ENCODE results near the gene IREB2. TPM values are rescaled to one million over a fixed set of nuclear protein-coding genes. Genes with fewer than 3 reads are reported as not detected.

Gene IREB2
- total RNA-seq, 6 donors from 2014 or later = 26.8 to 51.3 (median 40.8) TPM

DNA sequence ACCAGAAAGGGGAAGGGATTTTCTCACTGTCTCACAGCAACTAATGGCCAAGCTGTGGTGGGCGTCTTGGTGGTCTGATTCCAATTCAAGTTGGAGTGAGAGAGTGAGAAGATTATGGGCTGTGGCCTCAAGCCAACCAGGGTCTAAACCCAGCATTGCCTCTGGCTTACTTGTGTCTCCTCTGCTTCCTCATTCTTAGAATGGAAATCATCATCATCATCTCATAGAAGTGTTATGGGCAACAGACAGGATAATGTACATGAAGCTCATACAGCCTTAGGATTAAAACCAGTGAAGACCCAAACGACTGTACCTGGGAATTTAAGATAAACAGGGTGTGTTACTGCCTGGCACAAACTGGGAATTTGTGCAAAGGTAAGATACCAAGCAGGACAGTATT is 29.1 kb upstream of the IREB2 start:
- no peak for DNase-seq
- ATAC-seq (ENCODE audit: low FRiP score in 2 of 2) = no peak
- Histone ChIP-seq H3K4me3 (no peak overlapping the region), H3K9me3 (no peaks in the 10 kb centered on the region), H3K4me1 (peaks cover 0 to 12% (median 3%) of the 10 kb centered on the region in 4 donors), H3K36me3 (no peaks in the 10 kb centered on the region), H3K27ac (no peak overlapping the region), H3K27me3 (no peaks in the 10 kb centered on the region)
- 58 to 83% methylated on average over 2 of the region's 2 CpGs for WGBS, 2 donors
- TF ChIP-seq POLR2A (IDR thresholded peaks at IDR 0.05) = no peak
- TF ChIP-seq POLR2AphosphoS5 (IDR thresholded peaks at IDR 0.05) = no peak
- TF ChIP-seq, protein P1, sequence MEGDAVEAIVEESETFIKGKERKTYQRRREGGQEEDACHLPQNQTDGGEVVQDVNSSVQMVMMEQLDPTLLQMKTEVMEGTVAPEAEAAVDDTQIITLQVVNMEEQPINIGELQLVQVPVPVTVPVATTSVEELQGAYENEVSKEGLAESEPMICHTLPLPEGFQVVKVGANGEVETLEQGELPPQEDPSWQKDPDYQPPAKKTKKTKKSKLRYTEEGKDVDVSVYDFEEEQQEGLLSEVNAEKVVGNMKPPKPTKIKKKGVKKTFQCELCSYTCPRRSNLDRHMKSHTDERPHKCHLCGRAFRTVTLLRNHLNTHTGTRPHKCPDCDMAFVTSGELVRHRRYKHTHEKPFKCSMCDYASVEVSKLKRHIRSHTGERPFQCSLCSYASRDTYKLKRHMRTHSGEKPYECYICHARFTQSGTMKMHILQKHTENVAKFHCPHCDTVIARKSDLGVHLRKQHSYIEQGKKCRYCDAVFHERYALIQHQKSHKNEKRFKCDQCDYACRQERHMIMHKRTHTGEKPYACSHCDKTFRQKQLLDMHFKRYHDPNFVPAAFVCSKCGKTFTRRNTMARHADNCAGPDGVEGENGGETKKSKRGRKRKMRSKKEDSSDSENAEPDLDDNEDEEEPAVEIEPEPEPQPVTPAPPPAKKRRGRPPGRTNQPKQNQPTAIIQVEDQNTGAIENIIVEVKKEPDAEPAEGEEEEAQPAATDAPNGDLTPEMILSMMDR (IDR thresholded peaks at IDR 0.05) = no peak
- TF ChIP-seq EP300 (IDR thresholded peaks at IDR 0.05) = no peak

GRCh38 chr15:78411061-78411460 is 27.0 kb upstream of the IREB2 start:
- 41 to 47% methylated on average over 1 of the region's 1 CpG for WGBS, 2 donors
- Histone ChIP-seq H3K4me3 (no peak overlapping the region), H3K36me3 (no peaks in the 10 kb centered on the region), H3K4me1 (peaks cover 0 to 12% (median 3%) of the 10 kb centered on the region in 4 donors), H3K9me3 (no peaks in the 10 kb centered on the region), H3K27ac (no peak overlapping the region), H3K27me3 (no peaks in the 10 kb centered on the region)
- no peak for DNase-seq
- ATAC-seq (ENCODE audit: low FRiP score in 2 of 2) = no peak
- no peak for TF ChIP-seq EP300 (IDR thresholded peaks at IDR 0.05)
- TF ChIP-seq POLR2A (IDR thresholded peaks at IDR 0.05) = no peak
- TF ChIP-seq POLR2AphosphoS5 (IDR thresholded peaks at IDR 0.05) = no peak
- TF ChIP-seq, protein P1 (IDR thresholded peaks at IDR 0.05) = no peak

- DNase-seq = no peak
- Histone ChIP-seq H3K27ac (no peak overlapping the region), H3K36me3 (no peaks in the 10 kb centered on the region), H3K4me3 (no peak overlapping the region), H3K9me3 (no peaks in the 10 kb centered on the region), H3K4me1 (peaks cover 0 to 12% (median 3%) of the 10 kb centered on the region in 4 donors), H3K27me3 (no peaks in the 10 kb centered on the region)
- 87 to 92% methylated on average over 2 to 3 of the region's 3 CpGs for WGBS, 2 donors
- ATAC-seq (ENCODE audit: low FRiP score in 2 of 2) = no peak
- no peak for TF ChIP-seq POLR2A (IDR thresholded peaks at IDR 0.05)
- TF ChIP-seq, protein P1 (IDR thresholded peaks at IDR 0.05) = no peak
- no peak for TF ChIP-seq EP300 (IDR thresholded peaks at IDR 0.05)
- no peak for TF ChIP-seq POLR2AphosphoS5 (IDR thresholded peaks at IDR 0.05)
Observed at GRCh38 chr15:78414621-78415250, 23.3 kb upstream of the IREB2 start.

DNA sequence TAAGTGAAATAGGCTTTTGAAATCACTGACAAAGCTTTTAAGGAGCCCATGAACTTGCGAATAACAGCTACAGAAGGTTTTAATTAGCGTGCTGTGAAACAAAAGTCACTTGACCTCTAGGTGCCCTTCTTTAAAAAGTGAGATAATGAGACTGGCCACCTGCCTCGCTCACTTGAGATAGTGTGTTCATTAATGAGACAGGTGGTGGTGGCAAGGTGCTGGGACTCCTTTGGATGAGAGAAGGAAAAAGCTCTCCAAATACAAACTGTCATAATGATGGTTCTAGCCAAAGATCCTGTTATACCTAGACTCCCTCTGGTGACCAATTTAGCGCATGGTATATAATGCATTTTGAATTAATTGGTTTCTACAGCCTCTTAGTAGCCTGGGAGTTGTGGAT is 22.7 kb upstream of the IREB2 start:
- ATAC-seq (ENCODE audit: low FRiP score in 2 of 2) = no peak
- Histone ChIP-seq H3K4me1 (peaks cover 0 to 12% (median 3%) of the 10 kb centered on the region in 4 donors), H3K27ac (no peak overlapping the region), H3K4me3 (no peak overlapping the region), H3K27me3 (no peaks in the 10 kb centered on the region), H3K9me3 (no peaks in the 10 kb centered on the region), H3K36me3 (no peaks in the 10 kb centered on the region)
- TF ChIP-seq POLR2A (IDR thresholded peaks at IDR 0.05) (no peak), EP300 (IDR thresholded peaks at IDR 0.05) (no peak), POLR2AphosphoS5 (IDR thresholded peaks at IDR 0.05) (no peak)
- TF ChIP-seq, protein P1 (IDR thresholded peaks at IDR 0.05) = peak in 2 of 6 experiments; percentile 6 to 20
- DNase-seq = no peak
- WGBS, 2 donors = 60 to 72% methylated on average over 4 of the region's 4 CpGs

Data from upper lobe of left lung (tissue), 6 donors.